ENCODE data around the gene ITIH1.

ITIH1 gene

GRCh38 chr3:52790741-52791140 lies 13.3 kb downstream of the ITIH1 start:
- DNase-seq, result no peak

- DNase-seq, result no peak
These were observed 14.0 kb downstream of the ITIH1 start for GRCh38 chr3:52791366-52791765.

- no peak for DNase-seq
These were observed 14.5 kb downstream of the ITIH1 start for GRCh38 chr3:52791928-52792327.

- no peak for DNase-seq
These were observed 15.0 kb downstream of the ITIH1 start for GRCh38 chr3:52792413-52792812.

GRCh38 chr3:52792961-52793695 lies 15.7 kb downstream of the ITIH1 start:
- no peak for DNase-seq

GRCh38 chr3:52793702-52794611 lies 16.6 kb downstream of the ITIH1 start:
- DNase-seq, result no peak

GRCh38 chr3:52794612-52795099 lies 17.3 kb downstream of the ITIH1 start, which contains the start of gene ITIH3:
TSS of gene ITIH3 (plus strand) at chr3:52794796. CDS start at chr3:52794804, 8 bp downstream.
- DNase-seq, result no peak

GRCh38 chr3:52795298-52795900 lies 18.0 kb downstream of the ITIH1 start:
- DNase-seq, result no peak

- no peak for DNase-seq
These were observed 19.0 kb downstream of the ITIH1 start for GRCh38 chr3:52796411-52796810.

- no peak for DNase-seq
These were observed 21.1 kb downstream of the ITIH1 start for GRCh38 chr3:52798376-52798977.

- no peak for DNase-seq
These were observed 21.6 kb downstream of the ITIH1 start for GRCh38 chr3:52798978-52799476.

- DNase-seq, result no peak
These were observed 22.7 kb downstream of the ITIH1 start for GRCh38 chr3:52800079-52800478.

- DNase-seq, result no peak
These were observed 24.4 kb downstream of the ITIH1 start for GRCh38 chr3:52801839-52802238.

GRCh38 chr3:52805270-52806039 lies 28.1 kb downstream of the ITIH1 start:
- no peak for DNase-seq

GRCh38 chr3:52809149-52809548 lies 31.8 kb downstream of the ITIH1 start:
- DNase-seq, result no peak

- no peak for DNase-seq
These were observed 32.4 kb downstream of the ITIH1 start for GRCh38 chr3:52809662-52810377.

- no peak for DNase-seq
These were observed 33.5 kb downstream of the ITIH1 start for GRCh38 chr3:52810923-52811322.

- DNase-seq, result no peak
These were observed 34.1 kb downstream of the ITIH1 start for GRCh38 chr3:52811452-52812011.

- DNase-seq, result no peak
These were observed 36.4 kb downstream of the ITIH1 start for GRCh38 chr3:52813810-52814209.

GRCh38 chr3:52816199-52816598 lies 38.8 kb downstream of the ITIH1 start:
- DNase-seq, result no peak

GRCh38 chr3:52816654-52817053 lies 39.3 kb downstream of the ITIH1 start:
- no peak for DNase-seq

Data from NCI-H187 treated with DMSO at 0.1 percent for 48 hours (cell line).